ENCODE results near the gene CDK14. TPM values are rescaled to one million over a fixed set of nuclear protein-coding genes. Genes with fewer than 3 reads are reported as not detected.
A peak's percentile ranks its signal among the peaks of the same experiment; 100 is the strongest.

Gene CDK14
- total RNA-seq, 1 donor from 2014 or later, result 52.3 TPM

- no peaks in the 10 kb centered on the region for H3F3A ChIP-seq (ENCODE audit: low read depth)
- no peak for DNase-seq (ENCODE audit: low spot score)
These were observed 75.5 kb downstream of the CDK14 start for GRCh38 chr7:90671571-90671970.

DNA sequence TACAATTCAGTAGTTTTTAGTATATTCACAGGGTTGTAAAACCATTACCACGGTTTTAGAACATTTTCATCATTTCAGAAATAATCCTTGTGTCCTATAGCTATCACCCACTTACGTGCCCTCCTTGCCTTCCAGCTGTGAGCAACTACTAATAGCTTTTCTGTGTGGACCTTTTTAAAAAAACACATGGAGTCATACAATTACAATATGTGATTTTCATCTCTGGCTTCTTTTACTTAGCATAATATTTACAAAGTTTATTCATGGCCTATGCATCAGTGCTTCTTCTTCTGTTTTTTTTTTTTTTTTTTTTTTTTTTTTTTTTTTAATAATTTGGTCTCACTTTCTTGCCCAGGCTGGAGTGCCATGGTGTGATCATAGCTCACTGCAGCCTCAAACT is 76.1 kb downstream of the CDK14 start:
- H3F3A ChIP-seq (ENCODE audit: low read depth), result no peaks in the 10 kb centered on the region
- H3K9me3 ChIP-seq (ENCODE audit: low read depth), result no peaks in the 10 kb centered on the region
- DNase-seq (ENCODE audit: low spot score), result no peak
- TF ChIP-seq, protein P1, sequence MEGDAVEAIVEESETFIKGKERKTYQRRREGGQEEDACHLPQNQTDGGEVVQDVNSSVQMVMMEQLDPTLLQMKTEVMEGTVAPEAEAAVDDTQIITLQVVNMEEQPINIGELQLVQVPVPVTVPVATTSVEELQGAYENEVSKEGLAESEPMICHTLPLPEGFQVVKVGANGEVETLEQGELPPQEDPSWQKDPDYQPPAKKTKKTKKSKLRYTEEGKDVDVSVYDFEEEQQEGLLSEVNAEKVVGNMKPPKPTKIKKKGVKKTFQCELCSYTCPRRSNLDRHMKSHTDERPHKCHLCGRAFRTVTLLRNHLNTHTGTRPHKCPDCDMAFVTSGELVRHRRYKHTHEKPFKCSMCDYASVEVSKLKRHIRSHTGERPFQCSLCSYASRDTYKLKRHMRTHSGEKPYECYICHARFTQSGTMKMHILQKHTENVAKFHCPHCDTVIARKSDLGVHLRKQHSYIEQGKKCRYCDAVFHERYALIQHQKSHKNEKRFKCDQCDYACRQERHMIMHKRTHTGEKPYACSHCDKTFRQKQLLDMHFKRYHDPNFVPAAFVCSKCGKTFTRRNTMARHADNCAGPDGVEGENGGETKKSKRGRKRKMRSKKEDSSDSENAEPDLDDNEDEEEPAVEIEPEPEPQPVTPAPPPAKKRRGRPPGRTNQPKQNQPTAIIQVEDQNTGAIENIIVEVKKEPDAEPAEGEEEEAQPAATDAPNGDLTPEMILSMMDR (IDR thresholded peaks at IDR 0.05), result no peak
- TF ChIP-seq EZH2phosphoT487 (IDR thresholded peaks at IDR 0.05) (no peak), EZH2 (IDR thresholded peaks at IDR 0.05) (no peak)
- peaks cover 25% of the 10 kb centered on the region for H4K20me1 ChIP-seq (ENCODE audit: low read depth)
- no peak overlapping the region for H3K4me2 ChIP-seq
- H3K9me3 Mint-ChIP-seq, result peaks cover 16% of the 10 kb centered on the region
- no peaks in the 10 kb centered on the region for H3K27me3 ChIP-seq
- no peak overlapping the region for H2AFZ ChIP-seq (replicated peaks)
- peaks cover 9% of the 10 kb centered on the region for H3K4me1 Mint-ChIP-seq
- no peak overlapping the region for H3K9ac ChIP-seq
- no peak overlapping the region for H3K4me3 Mint-ChIP-seq
- no peak overlapping the region for H3K27ac Mint-ChIP-seq
- H3K36me3 Mint-ChIP-seq, result peaks cover 21% of the 10 kb centered on the region
- no peak overlapping the region for H3K27ac ChIP-seq
- H3K4me1 ChIP-seq, result peaks cover 25% of the 10 kb centered on the region
- H3K27me3 Mint-ChIP-seq (ENCODE audit: insufficient read depth, low read depth), result peaks cover 2% of the 10 kb centered on the region
- H3K79me2 ChIP-seq (ENCODE audit: low read depth), result peaks cover 62% of the 10 kb centered on the region
- no peaks in the 10 kb centered on the region for H3K36me3 ChIP-seq
- H3K4me3 ChIP-seq, result no peak overlapping the region

More at GRCh38 chr7:90671571-90671970, 75.5 kb downstream of the CDK14 start:
- Histone ChIP-seq H3K4me3 (no peak overlapping the region), H3K4me2 (no peak overlapping the region), H3K4me1 (peaks cover 21% of the 10 kb centered on the region), H2AFZ (replicated peaks) (no peak overlapping the region), H3K27me3 (no peaks in the 10 kb centered on the region), H3K79me2 (ENCODE audit: low read depth) (peaks cover 58% of the 10 kb centered on the region), H4K20me1 (ENCODE audit: low read depth) (peaks cover 21% of the 10 kb centered on the region), H3K36me3 (no peaks in the 10 kb centered on the region), H3K9me3 (ENCODE audit: low read depth) (no peaks in the 10 kb centered on the region), H3K27ac (no peak overlapping the region), H3K9ac (no peak overlapping the region)
- H3K4me1 Mint-ChIP-seq, result peaks cover 4% of the 10 kb centered on the region
- peaks cover 2% of the 10 kb centered on the region for H3K27me3 Mint-ChIP-seq (ENCODE audit: insufficient read depth, low read depth)
- TF ChIP-seq EZH2 (IDR thresholded peaks at IDR 0.05) (no peak), EZH2phosphoT487 (IDR thresholded peaks at IDR 0.05) (no peak)
- TF ChIP-seq, protein P1 (IDR thresholded peaks at IDR 0.05), result no peak
- peaks cover 16% of the 10 kb centered on the region for H3K9me3 Mint-ChIP-seq
- H3K4me3 Mint-ChIP-seq, result no peak overlapping the region
- H3K27ac Mint-ChIP-seq, result no peak overlapping the region
- peaks cover 21% of the 10 kb centered on the region for H3K36me3 Mint-ChIP-seq

- Mint-ChIP-seq H3K4me1 (peaks cover 30% of the 10 kb centered on the region), H3K27me3 (ENCODE audit: insufficient read depth, low read depth) (peaks cover 2% of the 10 kb centered on the region), H3K36me3 (peaks cover 14% of the 10 kb centered on the region), H3K27ac (no peak overlapping the region), H3K9me3 (peaks cover 7% of the 10 kb centered on the region), H3K4me3 (no peak overlapping the region)
- no peaks in the 10 kb centered on the region for H3K9me3 ChIP-seq (ENCODE audit: low read depth)
- H3F3A ChIP-seq (ENCODE audit: low read depth), result no peaks in the 10 kb centered on the region
- H3K9ac ChIP-seq, result no peak overlapping the region
- H3K4me1 ChIP-seq, result peaks cover 49% of the 10 kb centered on the region
- H3K27ac ChIP-seq, result peak overlapping the region; percentile 2
- peaks cover 69% of the 10 kb centered on the region for H3K79me2 ChIP-seq (ENCODE audit: low read depth)
- no peak overlapping the region for H2AFZ ChIP-seq (replicated peaks)
- no peaks in the 10 kb centered on the region for H3K36me3 ChIP-seq
- no peak for DNase-seq (ENCODE audit: low spot score)
- H3K4me2 ChIP-seq, result no peak overlapping the region
- no peaks in the 10 kb centered on the region for H3K27me3 ChIP-seq
- no peak overlapping the region for H3K4me3 ChIP-seq
- TF ChIP-seq, protein P1 (IDR thresholded peaks at IDR 0.05), result no peak
- H4K20me1 ChIP-seq (ENCODE audit: low read depth), result peaks cover 49% of the 10 kb centered on the region
These were observed 78.5 kb downstream of the CDK14 start for GRCh38 chr7:90674625-90675024.
